GM18508 (cell line): ENCODE results near the gene CR1.
"Not testable (repeated sequence)": the region's sequence is repeated elsewhere in the genome, so short reads cannot be mapped to it uniquely, and the experiment has no call there.

Source experiments
- ATAC-seq: cut with Tn5 transposase; IDR thresholded peaks from one replicate; pipeline ENCODE4 v1.9.1; 2021; ENCODE audit warnings: moderate number of reproducible peaks; ENCODE audit not compliant: insufficient read depth, unreplicated experiment

CR1 gene

DNA sequence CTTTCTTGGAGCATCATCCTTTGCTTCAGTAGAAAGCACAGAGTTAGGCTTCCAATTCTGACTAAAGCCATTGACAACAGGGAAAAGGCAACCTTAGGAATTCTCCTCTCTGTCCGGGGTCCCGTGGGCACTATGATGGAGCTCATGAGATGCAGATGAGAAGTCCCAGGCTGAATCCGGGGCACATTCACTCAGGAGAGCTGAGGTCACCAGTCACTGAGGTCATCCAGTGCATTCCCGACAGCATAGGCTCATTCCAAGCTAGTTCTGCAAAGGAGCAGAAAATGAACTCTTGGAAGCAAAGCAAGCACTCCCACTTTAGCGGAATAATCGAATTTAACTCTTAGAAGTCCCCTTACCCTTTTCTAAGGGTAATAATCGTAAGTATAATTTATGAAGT lies 6.8 kb downstream of the CR1 start:
- ATAC-seq = no peak

- ATAC-seq = no peak
Measured at GRCh38 chr1:207503950-207504349, 8.0 kb downstream of the CR1 start.

DNA sequence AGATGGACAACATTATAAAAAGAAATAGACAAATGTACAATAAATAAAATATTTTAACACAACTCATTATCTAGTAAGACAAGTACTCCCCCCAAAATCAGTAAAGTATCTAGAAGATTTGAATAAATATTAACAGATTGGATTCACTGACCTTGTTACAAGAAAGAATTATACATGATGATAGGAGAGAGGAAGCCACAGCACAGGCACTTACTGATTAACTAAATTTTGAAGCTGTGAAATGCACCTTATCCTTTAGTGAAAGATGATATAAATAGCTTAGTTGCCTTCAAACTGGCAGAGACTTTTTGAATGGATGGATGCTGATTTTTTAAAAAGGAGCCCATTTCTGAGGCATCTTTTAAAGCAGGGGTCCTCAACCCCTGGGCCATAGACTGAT lies 8.5 kb downstream of the CR1 start:
- ATAC-seq = no peak

DNA sequence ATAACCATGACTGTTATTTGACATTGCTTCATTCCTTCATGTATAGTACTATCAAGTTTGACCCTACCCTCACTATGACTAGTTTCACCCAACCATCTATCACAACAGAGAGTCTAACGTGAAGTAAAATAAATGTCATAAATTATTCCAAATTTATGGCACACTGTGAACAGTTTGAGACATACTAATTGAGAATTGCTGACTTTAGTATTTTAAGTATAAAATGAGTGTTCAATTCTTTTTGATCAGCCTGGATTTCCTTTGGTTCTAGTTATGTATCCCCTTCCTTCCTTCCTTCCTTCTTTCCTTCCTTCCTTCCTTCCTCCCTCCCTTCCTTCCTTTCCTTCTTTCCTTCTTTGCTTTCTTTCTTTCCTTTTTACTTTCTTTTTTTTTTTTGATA lies 14.5 kb downstream of the CR1 start:
- no peak for ATAC-seq

DNA sequence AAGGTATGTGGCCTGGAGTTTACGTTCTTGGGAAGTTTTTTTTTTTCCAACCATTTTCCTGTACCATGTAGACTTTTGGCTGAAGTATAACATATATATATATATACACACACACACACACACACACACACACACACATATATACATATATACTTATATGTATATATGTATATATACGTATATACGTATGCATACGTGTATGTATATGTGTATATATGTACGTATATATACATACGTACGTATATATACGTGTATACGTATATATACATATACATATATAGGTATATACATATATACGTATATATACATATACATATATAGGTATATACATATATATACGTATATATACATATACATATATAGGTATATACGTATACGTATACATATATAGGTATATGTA lies 18.9 kb downstream of the CR1 start:
- ATAC-seq = no peak

DNA sequence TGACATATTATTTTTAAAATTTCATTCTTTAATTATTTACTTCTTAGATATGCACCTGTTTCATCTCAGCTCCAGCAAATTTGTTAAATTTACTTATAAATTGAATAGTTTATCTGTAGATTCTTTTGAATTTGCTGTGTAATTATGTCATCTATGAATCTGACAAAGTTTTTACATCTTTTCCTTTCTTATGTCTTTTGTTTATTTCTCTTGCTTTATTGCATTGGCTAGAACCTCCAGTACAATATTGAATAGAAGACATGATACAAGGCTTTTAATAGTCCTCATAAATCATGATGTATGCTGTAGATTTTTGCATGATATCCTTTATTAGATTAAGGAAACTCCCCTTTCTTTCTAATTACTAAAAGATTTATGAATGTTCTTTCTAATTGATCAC lies 20.8 kb downstream of the CR1 start:
- no peak for ATAC-seq

DNA sequence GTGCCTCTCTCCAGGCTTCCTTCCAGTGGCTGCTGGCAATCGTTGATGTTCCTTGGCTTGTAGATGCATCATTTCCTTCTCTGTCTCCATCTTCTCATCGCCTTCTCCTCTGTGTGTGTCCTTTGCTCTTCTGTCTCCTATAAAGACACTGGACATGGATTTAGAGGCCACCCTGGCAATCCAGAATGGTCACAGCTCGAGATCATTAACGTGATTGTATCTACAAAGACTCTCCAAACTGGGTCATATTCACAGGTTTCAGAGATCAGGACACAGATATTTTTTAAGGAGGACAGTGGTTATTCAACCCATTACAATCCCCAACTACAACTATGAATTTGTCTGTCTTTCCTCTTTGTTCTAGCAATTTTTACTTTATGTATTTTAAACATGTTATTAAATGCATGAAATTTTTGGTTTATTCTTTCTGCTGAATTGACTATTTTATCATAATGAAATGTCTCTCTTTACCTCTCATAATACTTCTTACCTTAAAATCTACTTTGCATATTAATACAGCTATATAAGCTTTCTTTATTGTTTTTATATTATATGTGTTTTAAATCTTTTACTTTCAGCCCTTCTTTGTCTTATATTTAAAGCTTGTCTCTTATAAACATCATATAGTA lies 22.8 kb downstream of the CR1 start:
- no peak for ATAC-seq

GRCh38 chr1:207519505-207520399 lies 23.8 kb downstream of the CR1 start:
- ATAC-seq = no peak

GRCh38 chr1:207520400-207521345 lies 24.7 kb downstream of the CR1 start:
- ATAC-seq = not testable (repeated sequence)

DNA sequence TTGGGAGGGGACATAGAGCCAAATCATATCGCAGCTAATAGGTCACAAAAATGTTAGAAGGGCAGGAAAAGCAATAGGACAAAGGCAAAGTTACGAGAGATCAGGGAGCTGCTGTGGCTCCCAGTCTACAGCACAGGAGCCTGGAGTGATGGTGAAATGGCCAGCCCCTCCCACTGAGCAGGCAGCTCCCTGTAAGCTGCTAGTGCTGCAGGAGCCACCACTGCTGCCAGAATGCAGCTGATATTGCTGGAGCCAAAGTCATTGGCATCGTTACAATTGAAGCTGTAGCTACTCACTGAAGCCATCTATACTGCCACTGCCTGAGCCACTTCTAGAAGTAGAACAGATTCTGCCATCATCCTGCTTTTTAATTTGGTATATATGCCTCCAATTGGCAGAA lies 29.3 kb downstream of the CR1 start:
- not testable (repeated sequence) for ATAC-seq

DNA sequence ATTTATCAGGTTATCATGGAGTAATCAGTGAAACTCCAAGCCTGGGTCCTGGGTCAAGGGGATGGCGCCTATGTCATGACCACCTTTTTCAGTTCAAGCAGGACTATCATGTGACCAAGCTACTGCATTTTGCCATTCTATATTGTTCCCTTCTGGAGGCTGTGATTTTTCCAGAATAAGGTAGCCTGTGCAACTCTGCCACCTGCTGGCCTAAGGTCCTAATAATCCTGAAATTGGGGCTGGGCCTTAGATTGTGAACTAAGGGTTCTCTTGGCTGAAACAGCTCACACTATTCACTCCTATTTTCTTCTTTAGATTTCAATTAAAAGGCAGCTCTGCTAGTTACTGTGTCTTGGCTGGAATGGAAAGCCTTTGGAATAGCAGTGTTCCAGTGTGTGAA lies 32.4 kb downstream of the CR1 start:
- not testable (repeated sequence) for ATAC-seq

DNA sequence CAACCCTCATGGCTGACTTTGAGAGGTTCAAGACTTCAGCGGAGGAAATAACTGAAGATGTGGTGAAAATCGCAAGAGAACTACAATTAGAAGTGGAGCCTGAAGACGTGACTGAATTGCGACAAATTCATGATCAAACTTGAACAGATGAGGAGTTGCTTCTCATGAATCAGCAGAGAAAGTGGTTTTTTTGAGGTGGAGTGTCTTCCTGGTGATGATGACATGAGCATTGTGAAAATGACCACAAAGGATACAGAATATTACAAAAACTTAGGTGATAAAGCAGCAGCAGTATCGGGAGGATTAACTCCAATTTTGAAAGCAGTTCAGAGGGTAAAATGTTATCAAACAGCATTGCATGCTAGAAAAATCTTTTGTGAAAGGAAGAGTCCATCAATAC lies 40.3 kb downstream of the CR1 start:
- not testable (repeated sequence) for ATAC-seq

DNA sequence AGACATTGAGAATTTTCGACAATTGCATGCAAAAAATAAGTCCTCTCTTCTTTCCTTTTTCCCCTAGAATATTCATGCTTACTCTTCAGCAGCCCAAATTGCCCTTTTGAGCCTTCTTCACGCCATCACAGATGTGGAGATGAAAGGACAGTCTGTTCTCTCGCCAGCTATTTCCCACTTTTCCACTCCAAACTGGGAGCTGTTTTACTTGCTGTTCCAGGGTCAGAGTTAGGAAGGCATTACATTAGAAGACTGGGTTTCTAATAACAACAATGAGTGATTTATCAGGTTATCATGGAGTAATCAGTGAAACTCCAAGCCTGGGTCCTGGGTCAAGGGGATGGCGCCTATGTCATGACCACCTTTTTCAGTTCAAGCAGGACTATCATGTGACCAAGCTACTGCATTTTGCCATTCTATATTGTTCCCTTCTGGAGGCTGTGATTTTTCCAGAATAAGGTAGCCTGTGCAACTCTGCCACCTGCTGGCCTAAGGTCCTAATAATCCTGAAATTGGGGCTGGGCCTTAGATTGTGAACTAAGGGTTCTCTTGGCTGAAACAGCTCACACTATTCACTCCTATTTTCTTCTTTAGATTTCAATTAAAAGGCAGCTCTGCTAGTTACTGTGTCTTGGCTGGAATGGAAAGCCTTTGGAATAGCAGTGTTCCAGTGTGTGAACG lies 50.9 kb downstream of the CR1 start:
- ATAC-seq = not testable (repeated sequence)

DNA sequence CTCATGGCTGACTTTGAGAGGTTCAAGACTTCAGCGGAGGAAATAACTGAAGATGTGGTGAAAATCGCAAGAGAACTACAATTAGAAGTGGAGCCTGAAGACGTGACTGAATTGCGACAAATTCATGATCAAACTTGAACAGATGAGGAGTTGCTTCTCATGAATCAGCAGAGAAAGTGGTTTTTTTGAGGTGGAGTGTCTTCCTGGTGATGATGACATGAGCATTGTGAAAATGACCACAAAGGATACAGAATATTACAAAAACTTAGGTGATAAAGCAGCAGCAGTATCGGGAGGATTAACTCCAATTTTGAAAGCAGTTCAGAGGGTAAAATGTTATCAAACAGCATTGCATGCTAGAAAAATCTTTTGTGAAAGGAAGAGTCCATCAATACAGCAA lies 58.9 kb downstream of the CR1 start:
- ATAC-seq = not testable (repeated sequence)

DNA sequence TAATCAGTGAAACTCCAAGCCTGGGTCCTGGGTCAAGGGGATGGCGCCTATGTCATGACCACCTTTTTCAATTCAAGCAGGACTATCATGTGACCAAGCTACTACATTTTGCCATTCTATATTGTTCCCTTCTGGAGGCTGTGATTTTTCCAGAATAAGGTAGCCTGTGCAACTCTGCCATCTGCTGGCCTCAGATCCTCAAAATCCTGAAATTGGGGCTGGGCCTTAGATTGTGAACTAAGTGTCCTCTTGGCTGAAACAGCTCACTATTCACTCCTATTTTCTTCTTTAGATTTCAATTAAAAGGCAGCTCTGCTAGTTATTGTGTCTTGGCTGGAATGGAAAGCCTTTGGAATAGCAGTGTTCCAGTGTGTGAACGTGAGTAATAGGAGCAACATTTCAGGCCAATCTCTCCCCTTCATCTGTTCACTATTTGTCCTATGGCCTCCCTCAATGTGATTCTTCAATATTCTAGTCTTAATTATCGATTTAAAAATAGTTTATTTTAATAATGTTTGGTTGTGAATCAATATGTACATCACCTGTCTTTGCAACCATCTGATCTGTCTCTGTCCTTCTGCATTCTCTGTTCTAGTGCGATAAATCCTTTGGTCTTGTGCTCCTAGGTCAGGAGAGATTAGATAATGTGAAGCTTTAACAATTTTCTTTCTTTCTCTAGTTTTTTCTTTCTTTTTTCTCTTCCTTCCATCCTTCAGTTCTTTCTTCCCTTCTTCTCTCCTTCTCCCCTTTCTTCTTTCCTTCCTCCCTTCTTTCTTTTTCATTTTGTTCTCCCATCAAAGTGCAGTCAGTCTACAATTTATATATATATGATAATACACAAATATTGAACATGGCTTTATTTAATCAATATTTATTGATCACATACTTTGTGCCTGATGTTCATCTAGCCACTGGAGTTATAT lies 69.8 kb downstream of the CR1 start:
- no peak for ATAC-seq

GRCh38 chr1:207571926-207572325 lies 76.0 kb downstream of the CR1 start:
- not testable (repeated sequence) for ATAC-seq

GRCh38 chr1:207573074-207573473 lies 77.1 kb downstream of the CR1 start:
- not testable (repeated sequence) for ATAC-seq

DNA sequence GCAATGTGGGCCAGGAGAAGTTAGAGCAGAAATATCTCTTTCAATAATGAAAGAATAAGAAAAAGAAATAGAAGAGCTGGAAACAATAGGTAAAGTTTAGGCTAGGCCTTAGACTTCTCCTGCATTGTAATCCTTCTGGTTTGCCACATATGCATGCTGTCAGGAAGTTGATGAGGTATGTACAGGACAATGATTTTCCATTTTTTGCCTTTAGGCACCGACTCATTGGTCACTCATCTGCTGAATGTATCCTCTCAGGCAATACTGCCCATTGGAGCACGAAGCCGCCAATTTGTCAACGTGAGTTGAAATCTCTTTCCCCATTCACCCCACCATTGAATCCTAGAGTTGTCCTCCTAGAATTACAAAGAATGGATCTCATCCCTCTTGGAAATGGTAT lies 79.4 kb downstream of the CR1 start:
- not testable (repeated sequence) for ATAC-seq

- ATAC-seq = no peak
Measured at GRCh38 chr1:207578796-207579435, 83.0 kb downstream of the CR1 start.
